Mucosa of stomach (tissue), 1 donor: Measurements from ENCODE around the gene CUL1.

ENCODE experiments used
- H3K27me3 ChIP-seq: one replicate; pipeline ENCODE4 v1.7.0; 2013; ENCODE audit warnings: mild to moderate bottlenecking, low read length; ENCODE audit not compliant: control insufficient read depth, insufficient read depth
- H3K36me3 ChIP-seq: one replicate; pipeline ENCODE4 v1.7.0; 2013; ENCODE audit warnings: low read length; ENCODE audit not compliant: control insufficient read depth, insufficient read depth
- H3K4me1 ChIP-seq: one replicate; pipeline ENCODE4 v1.7.0; 2013; ENCODE audit warnings: mild to moderate bottlenecking, low read length; ENCODE audit not compliant: control insufficient read depth, insufficient read depth
- H3K4me3 ChIP-seq: one replicate; pipeline ENCODE4 v1.7.0; 2013; ENCODE audit warnings: low read length
- H3K9ac ChIP-seq: one replicate; pipeline ENCODE4 v1.7.0; 2013; ENCODE audit warnings: mild to moderate bottlenecking, low read length, moderate library complexity
- H3K9me3 ChIP-seq: one replicate; pipeline ENCODE4 v1.7.0; 2013; ENCODE audit warnings: mild to moderate bottlenecking, low read length, moderate library complexity; ENCODE audit not compliant: control insufficient read depth
- donor health status: Pancreatic carcinoma.

CUL1 gene

DNA sequence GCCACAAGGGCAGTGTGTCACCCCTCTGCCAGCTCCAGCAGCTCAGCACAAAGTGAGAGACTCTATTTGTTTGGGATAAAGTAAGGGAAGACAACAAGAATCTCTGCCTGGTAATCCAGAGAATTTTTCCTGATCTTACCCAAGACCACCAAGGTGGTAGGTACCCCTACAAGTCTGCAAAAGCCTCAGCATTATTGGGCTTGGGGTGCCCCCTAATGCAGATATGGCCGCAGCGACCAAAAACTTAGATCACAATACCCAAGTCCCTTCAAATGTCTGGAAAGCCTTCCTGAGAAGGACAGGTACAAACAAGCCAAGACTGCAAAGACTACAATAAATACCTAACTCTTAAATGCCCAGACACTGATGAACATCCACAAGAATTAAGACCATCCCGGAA, 22.4 kb upstream of the CUL1 start:
- Histone ChIP-seq H3K36me3 (no peaks in the 10 kb centered on the region), H3K9me3 (no peaks in the 10 kb centered on the region), H3K9ac (no peak overlapping the region), H3K4me3 (no peak overlapping the region), H3K4me1 (no peaks in the 10 kb centered on the region), H3K27me3 (peaks cover 5% of the 10 kb centered on the region)

DNA sequence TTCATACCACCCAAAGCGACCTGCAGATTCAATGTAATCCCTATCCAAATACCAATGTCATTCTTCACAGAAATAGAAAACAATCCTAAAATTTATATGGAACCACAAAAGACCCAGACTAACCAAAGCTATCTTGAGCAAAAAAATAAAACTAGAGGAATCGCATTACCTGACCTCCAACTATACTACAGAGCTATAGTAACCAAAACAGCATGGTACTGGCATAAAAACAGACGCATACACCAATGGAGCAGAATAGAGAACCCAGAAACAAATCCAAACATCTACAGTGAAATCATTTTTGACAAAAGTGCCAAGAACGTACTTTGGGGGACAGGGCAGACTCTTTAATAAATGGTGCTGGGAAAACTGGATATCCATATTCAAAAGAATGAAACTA, 16.9 kb upstream of the CUL1 start:
- no peaks in the 10 kb centered on the region for H3K36me3 ChIP-seq
- H3K27me3 ChIP-seq, result no peaks in the 10 kb centered on the region
- no peaks in the 10 kb centered on the region for H3K9me3 ChIP-seq
- H3K4me3 ChIP-seq, result no peak overlapping the region
- H3K4me1 ChIP-seq, result no peaks in the 10 kb centered on the region
- no peak overlapping the region for H3K9ac ChIP-seq

DNA sequence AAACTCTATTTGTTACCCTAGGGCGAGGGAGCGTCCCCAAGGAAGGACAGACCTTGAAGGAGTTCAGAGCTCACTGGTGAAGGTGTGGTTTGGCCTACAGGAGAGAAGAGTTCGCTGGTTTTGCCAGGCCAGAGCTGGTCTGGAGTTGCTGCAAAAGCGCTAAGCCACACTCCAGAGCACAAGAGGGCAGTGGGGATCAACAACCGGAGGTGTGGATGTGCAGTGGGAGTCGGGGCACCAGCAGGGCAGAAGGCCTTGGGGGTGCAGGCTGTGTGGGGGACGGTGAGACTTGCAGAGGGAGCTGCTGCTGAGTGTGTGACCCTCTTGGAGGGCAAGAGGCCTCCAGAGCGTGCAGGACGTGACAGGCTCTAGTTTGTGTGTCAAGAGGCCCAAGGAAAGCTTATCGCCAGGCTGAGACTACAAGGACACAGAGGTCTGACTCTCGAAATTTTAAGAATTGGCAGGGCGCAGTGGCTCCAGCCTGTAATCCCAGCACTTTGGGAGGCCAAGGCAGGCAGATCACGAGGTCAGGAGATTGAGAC, 14.3 kb upstream of the CUL1 start:
- no peaks in the 10 kb centered on the region for H3K4me1 ChIP-seq
- no peaks in the 10 kb centered on the region for H3K9me3 ChIP-seq
- no peaks in the 10 kb centered on the region for H3K27me3 ChIP-seq
- H3K4me3 ChIP-seq, result no peak overlapping the region
- H3K9ac ChIP-seq, result no peak overlapping the region
- H3K36me3 ChIP-seq, result no peaks in the 10 kb centered on the region

- no peaks in the 10 kb centered on the region for H3K4me1 ChIP-seq
- H3K27me3 ChIP-seq, result no peaks in the 10 kb centered on the region
- H3K9me3 ChIP-seq, result no peaks in the 10 kb centered on the region
- H3K36me3 ChIP-seq, result no peaks in the 10 kb centered on the region
- H3K4me3 ChIP-seq, result no peak overlapping the region
- H3K9ac ChIP-seq, result no peak overlapping the region
Measured at GRCh38 chr7:148686312-148686937, 12.3 kb upstream of the CUL1 start.

DNA sequence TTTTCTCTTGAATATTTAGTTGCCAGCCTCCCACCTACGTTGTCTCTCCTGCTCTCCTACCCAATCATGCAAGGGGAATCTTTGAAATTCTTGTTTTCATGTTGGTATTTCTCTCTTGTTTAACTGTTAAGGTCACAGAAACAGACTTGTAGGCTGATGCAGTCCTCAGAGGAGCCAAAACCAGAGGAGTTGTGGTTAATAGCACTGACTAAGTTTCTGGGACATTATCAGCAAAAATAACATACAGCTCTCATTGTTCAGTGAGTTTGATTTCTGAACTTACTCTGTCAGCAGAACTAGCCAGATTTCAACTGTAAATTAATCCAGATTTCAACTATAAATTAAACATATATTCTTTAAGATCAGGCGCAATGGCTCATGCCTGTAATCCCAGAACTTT, 11.1 kb upstream of the CUL1 start:
- Histone ChIP-seq H3K4me1 (no peaks in the 10 kb centered on the region), H3K4me3 (no peak overlapping the region), H3K36me3 (no peaks in the 10 kb centered on the region), H3K9me3 (no peaks in the 10 kb centered on the region), H3K27me3 (no peaks in the 10 kb centered on the region), H3K9ac (no peak overlapping the region)

- Histone ChIP-seq H3K9me3 (no peaks in the 10 kb centered on the region), H3K4me1 (no peaks in the 10 kb centered on the region), H3K9ac (no peak overlapping the region), H3K36me3 (no peaks in the 10 kb centered on the region), H3K4me3 (no peak overlapping the region), H3K27me3 (no peaks in the 10 kb centered on the region)
Measured at GRCh38 chr7:148688526-148688925, 10.2 kb upstream of the CUL1 start.

DNA sequence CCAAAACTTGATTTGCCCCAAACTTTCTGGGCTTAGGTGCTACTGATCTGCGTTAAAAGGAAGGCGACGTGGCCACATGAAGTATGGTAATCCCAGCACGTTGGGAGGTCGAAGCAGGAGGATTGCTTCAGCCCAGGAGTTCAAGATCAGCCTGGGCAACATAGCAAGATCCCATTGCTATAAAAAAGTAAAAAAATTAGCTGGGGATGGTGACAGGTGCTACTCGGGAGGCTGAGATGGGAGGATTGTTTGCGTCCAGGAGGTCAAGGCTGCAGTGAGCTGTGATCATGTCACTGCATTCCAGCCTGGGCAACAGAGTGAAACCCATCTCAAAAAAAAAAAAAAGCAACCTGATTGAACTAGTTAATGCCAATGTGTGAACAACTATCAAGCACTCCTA, 5.1 kb upstream of the CUL1 start:
- Histone ChIP-seq H3K4me3 (no peak overlapping the region), H3K9me3 (no peaks in the 10 kb centered on the region), H3K9ac (no peak overlapping the region), H3K27me3 (no peaks in the 10 kb centered on the region), H3K4me1 (no peaks in the 10 kb centered on the region), H3K36me3 (no peaks in the 10 kb centered on the region)

DNA sequence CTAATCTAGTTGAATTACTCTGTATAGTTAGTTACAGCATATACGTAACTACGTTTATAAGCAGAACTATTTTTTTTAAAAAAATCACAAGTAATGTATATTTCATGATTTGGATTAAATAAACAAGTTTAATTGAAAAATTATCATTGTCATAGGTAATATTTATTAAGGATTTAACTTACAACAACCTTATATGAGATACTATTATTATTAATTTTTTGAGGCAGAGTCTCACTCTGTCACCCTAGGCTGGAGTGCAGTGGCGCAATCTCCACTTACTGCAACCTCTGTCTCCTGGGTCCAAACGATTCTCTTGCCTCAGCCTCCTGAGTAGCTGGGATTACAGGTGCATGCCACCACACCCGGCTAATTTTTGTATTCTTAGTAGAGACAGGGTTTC, 4.1 kb upstream of the CUL1 start:
- H3K9ac ChIP-seq, result no peak overlapping the region
- H3K4me3 ChIP-seq, result no peak overlapping the region
- no peaks in the 10 kb centered on the region for H3K9me3 ChIP-seq
- no peaks in the 10 kb centered on the region for H3K27me3 ChIP-seq
- no peaks in the 10 kb centered on the region for H3K4me1 ChIP-seq
- no peaks in the 10 kb centered on the region for H3K36me3 ChIP-seq

- Histone ChIP-seq H3K4me1 (peaks cover 3% of the 10 kb centered on the region), H3K9me3 (no peaks in the 10 kb centered on the region), H3K36me3 (no peaks in the 10 kb centered on the region), H3K9ac (no peak overlapping the region), H3K4me3 (no peak overlapping the region), H3K27me3 (no peaks in the 10 kb centered on the region)
Measured at GRCh38 chr7:148695953-148696352, 2.8 kb upstream of the CUL1 start.

- H3K4me1 ChIP-seq, result peaks cover 11% of the 10 kb centered on the region
- H3K36me3 ChIP-seq, result no peaks in the 10 kb centered on the region
- no peak overlapping the region for H3K4me3 ChIP-seq
- H3K9ac ChIP-seq, result no peak overlapping the region
- no peaks in the 10 kb centered on the region for H3K9me3 ChIP-seq
- H3K27me3 ChIP-seq, result no peaks in the 10 kb centered on the region
Measured at GRCh38 chr7:148696787-148697186, 1.9 kb upstream of the CUL1 start.

GRCh38 chr7:148697256-148698006, 1.3 kb upstream of the CUL1 start:
- Histone ChIP-seq H3K4me1 (peaks cover 15% of the 10 kb centered on the region), H3K9ac (peak overlapping the region; percentile 91), H3K4me3 (peak overlapping the region; percentile 47), H3K36me3 (no peaks in the 10 kb centered on the region), H3K9me3 (no peaks in the 10 kb centered on the region), H3K27me3 (no peaks in the 10 kb centered on the region)

DNA sequence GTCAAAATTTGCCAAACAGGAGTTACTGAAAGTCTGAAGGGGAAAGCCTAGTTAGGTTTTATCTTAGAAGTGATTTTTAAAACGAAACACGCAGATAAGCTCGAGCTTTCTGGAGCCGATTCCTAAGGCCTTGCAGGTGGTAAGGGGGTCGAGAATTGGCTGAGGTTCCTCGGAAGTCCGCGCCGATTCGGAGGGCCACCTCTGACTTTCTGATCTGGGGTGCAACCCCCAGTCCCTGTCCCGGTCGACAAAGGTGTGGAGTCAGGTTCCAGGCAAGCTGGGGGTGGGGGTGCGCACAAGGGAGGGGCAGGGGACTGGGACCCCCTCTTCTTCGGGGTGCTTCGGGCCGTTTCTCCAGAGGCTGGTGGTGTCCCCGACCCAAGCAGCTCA, 701 bp upstream of the CUL1 start:
- Histone ChIP-seq H3K27me3 (no peaks in the 10 kb centered on the region), H3K9ac (peak overlapping the region; percentile 91), H3K36me3 (no peaks in the 10 kb centered on the region), H3K4me1 (peaks cover 20% of the 10 kb centered on the region), H3K9me3 (no peaks in the 10 kb centered on the region), H3K4me3 (peak overlapping the region; percentile 47)
